K562 (cell line): Measurements from ENCODE around the gene RIIAD1. TPM values are rescaled to one million over a fixed set of nuclear protein-coding genes. Genes with fewer than 3 reads are reported as not detected.

Source experiments
- ATAC-seq: fragments of 200-7000 bp; cut with Tn5 transposase; 3 replicates; pipeline ENCODE4 v1.9.1; 2020; ENCODE audit warnings: moderate library complexity
- BruUV-seq: library from RNA; stranded (reverse); fragments of 400-500 nt; replicated peaks from 2 replicates; lab custom pipeline; 2021; lab: Mats Ljungman, UMichigan
- CTCF ChIA-PET: fragments of 300-600 bp; formaldehyde crosslinking; extraction: SDS; loops from one replicate; lab custom pipeline; 2021; ENCODE audit warnings: low intra/inter-chr PET ratio; lab: Yijun Ruan, JAX
- POLR2A ChIA-PET: fragments of 300-600, 350-650 bp; sonication (Branson Sonifier 250); formaldehyde crosslinking; extraction: SDS; loops from one replicate; lab custom pipeline; 2021; ENCODE audit warnings: antibody characterized with exemption, inconsistent platforms; lab: Yijun Ruan, JAX
- DNase-seq, 4 experiments: peaks; one replicate each; pipeline versions ENCODE4 v3.0.0 to v3.0.0-alpha.2; 2011 to 2018; ENCODE audit warnings: low spot score in 3 of 4, mixed read lengths in 3 of 4; ENCODE audit errors: extremely low read depth in 1 of 4
- FAIRE-seq: peaks from 2 replicates; lab custom pipeline; 2011; peaks lifted over from hg19 to GRCh38; lab: Jason Lieb, UNC
- H2AFZ ChIP-seq: 2 replicates; pipeline ENCODE4 v1.6.0; 2011; ENCODE audit warnings: low read depth, low read length, control low read depth, inconsistent platforms
- H3K27ac ChIP-seq: fragments of 200-600 bp; 3 replicates; pipeline ENCODE4 v1.8.0; 2011; ENCODE audit warnings: low read depth, mild to moderate bottlenecking, control low read depth, inconsistent platforms, low read length, moderate library complexity, mixed read lengths; ENCODE audit errors: extremely low read depth
- H3K27me3 ChIP-seq, 2 experiments: fragments of 300-600 bp in 1 of 2; 2 replicates in 1 of 2; 3 replicates in 1 of 2; pipeline versions ENCODE4 v1.6.0 to v1.8.0; 2011; ENCODE audit warnings: inconsistent platforms in 2 of 2, low read length in 2 of 2, mild to moderate bottlenecking in 1 of 2, mixed read lengths in 1 of 2, moderate library complexity in 1 of 2; ENCODE audit not compliant: control insufficient read depth in 2 of 2, insufficient read depth in 2 of 2
- H3K36me3 ChIP-seq: fragments of 300-600 bp; 3 replicates; pipeline ENCODE4 v1.8.0; 2011; ENCODE audit warnings: mild to moderate bottlenecking, low read length, inconsistent platforms; ENCODE audit not compliant: control insufficient read depth, insufficient read depth
- H3K4me1 ChIP-seq, 2 experiments: fragments of 200-600 bp in 1 of 2; replicated peaks in 1 of 2; 2 replicates in 1 of 2; 3 replicates in 1 of 2; pipeline versions ENCODE4 v1.5.1 to v1.8.0; 2011; ENCODE audit warnings: inconsistent platforms in 2 of 2, low read length in 2 of 2, mild to moderate bottlenecking in 1 of 2, mixed read lengths in 1 of 2, moderate library complexity in 1 of 2; ENCODE audit not compliant: control insufficient read depth in 2 of 2, insufficient read depth in 2 of 2
- H3K4me2 ChIP-seq: 2 replicates; pipeline ENCODE4 v1.6.1; 2011; ENCODE audit warnings: low read length, control low read depth, inconsistent platforms, mixed read lengths; ENCODE audit not compliant: insufficient read depth
- H3K4me3 ChIP-seq: fragments of 200-600 bp; sonication (generic), shearing (Covaris generic); 2 replicates; pipeline ENCODE4 v1.5.1; 2016; ENCODE audit warnings: control low read depth, inconsistent platforms
- H3K79me2 ChIP-seq: fragments of 200-600 bp; 3 replicates; pipeline ENCODE4 v1.8.0; 2011; ENCODE audit warnings: low read length, inconsistent platforms; ENCODE audit not compliant: control insufficient read depth, insufficient read depth
- H3K9ac ChIP-seq, 2 experiments: 2 replicates each; pipeline versions ENCODE4 v1.6.0 to v1.6.1; 2011; ENCODE audit warnings: low read depth in 2 of 2, low read length in 2 of 2, control low read depth in 1 of 2, inconsistent platforms in 1 of 2, mild to moderate bottlenecking in 1 of 2, mixed read lengths in 1 of 2; ENCODE audit not compliant: insufficient read depth in 1 of 2
- H3K9me1 ChIP-seq: one replicate; pipeline ENCODE4 v1.6.0; 2011; ENCODE audit warnings: inconsistent platforms, mild to moderate bottlenecking, low read length, moderate library complexity; ENCODE audit not compliant: control insufficient read depth, insufficient read depth
- H3K9me3 ChIP-seq: replicated peaks from 2 replicates; pipeline ENCODE4 v1.5.1; 2011; ENCODE audit warnings: low read depth, low read length, inconsistent platforms; ENCODE audit not compliant: control insufficient read depth, insufficient read depth
- H4K20me1 ChIP-seq: replicated peaks from 2 replicates; pipeline ENCODE4 v1.6.1; 2011; ENCODE audit warnings: low read length, inconsistent platforms, mixed read lengths; ENCODE audit not compliant: control insufficient read depth, insufficient read depth
- ARNT ChIP-seq, 2 experiments: fragments of 450-650 bp; IDR thresholded peaks; 2 replicates each; pipeline ENCODE4 v1.6.1; 2016; ENCODE audit warnings: mild to moderate bottlenecking in 1 of 2
- BCLAF1 ChIP-seq, 2 experiments: fragments of 450-650 bp in 1 of 2; IDR thresholded peaks; 2 replicates each; pipeline ENCODE4 v1.6.1; 2011 to 2017; ENCODE audit warnings: low read depth in 2 of 2, antibody characterized with exemption in 1 of 2, borderline replicate concordance in 1 of 2, low read length in 1 of 2, mild to moderate bottlenecking in 1 of 2, mixed read lengths in 1 of 2; ENCODE audit not compliant: control insufficient read depth in 1 of 2
- BCOR ChIP-seq: fragments of 450-650 bp; IDR thresholded peaks from 2 replicates; pipeline ENCODE4 v1.6.1; 2016
- CBX5 ChIP-seq: IDR thresholded peaks from 2 replicates; pipeline ENCODE4 v1.6.1; 2014; ENCODE audit warnings: low read depth, borderline replicate concordance
- E2F5 ChIP-seq: sonication (generic); formaldehyde crosslinking; IDR thresholded peaks from 2 replicates; pipeline ENCODE4 v1.8.0; 2022; ENCODE audit warnings: mild to moderate bottlenecking, missing genetic modification reagents
- ETV5 ChIP-seq: sonication (generic); formaldehyde crosslinking; IDR thresholded peaks from 2 replicates; pipeline ENCODE4 v1.4.0; 2020; ENCODE audit warnings: low read depth, mild to moderate bottlenecking, missing genetic modification reagents
- GABPB1 ChIP-seq: sonication (generic); formaldehyde crosslinking; IDR thresholded peaks from 2 replicates; pipeline ENCODE4 v1.8.0; 2022; ENCODE audit warnings: mild to moderate bottlenecking, missing genetic modification reagents
- IRF9 ChIP-seq: fragments of 450-650 bp; IDR thresholded peaks from 2 replicates; pipeline ENCODE4 v1.6.1; 2016; ENCODE audit warnings: missing biosample characterization, missing genetic modification characterization
- SMAD3 ChIP-seq: fragments of 450-650 bp; formaldehyde crosslinking; conservative IDR thresholded peaks from 2 replicates; pipeline ENCODE4 v1.4.0; 2020; ENCODE audit warnings: mild to moderate bottlenecking
- SMAD4 ChIP-seq: fragments of 250-450 bp; sonication (Bioruptor Pico); conservative IDR thresholded peaks from 2 replicates; pipeline ENCODE4 v1.8.0; 2021; ENCODE audit warnings: inconsistent platforms, mild to moderate bottlenecking, moderate library complexity
- TFAP4 ChIP-seq: sonication (generic); formaldehyde crosslinking; IDR thresholded peaks from 2 replicates; pipeline ENCODE4 v1.8.0; 2022; ENCODE audit warnings: missing genetic modification reagents, mild to moderate bottlenecking, moderate library complexity, borderline replicate concordance
- UBTF ChIP-seq, 2 experiments: IDR thresholded peaks; 2 replicates each; pipeline ENCODE4 v1.6.1; 2012; ENCODE audit warnings: improper control_type of control experiment in 2 of 2, low read depth in 2 of 2, low read length in 2 of 2, borderline replicate concordance in 1 of 2
- ZC3H8 ChIP-seq: fragments of 450-650 bp; IDR thresholded peaks from 2 replicates; pipeline ENCODE4 v1.6.1; 2017
- WGBS: fragments of 100-300 bp; shearing (Covaris generic); methylation state at CpG from one replicate; pipeline ENCODE4 v1.1.6; 2016; ENCODE audit warnings: low coverage, mixed read lengths; ENCODE audit not compliant: insufficient coverage; ENCODE audit errors: missing lambda C conversion rate; 5-methylcytosine and 5-hydroxymethylcytosine counted together
- in situ Hi-C: fragments of 300-500 bp; cut with MboI; formaldehyde crosslinking; loops from 4 replicates; pipeline ENCODE4 v1.15.0; 2018; ENCODE audit warnings: inconsistent platforms, mixed read lengths
- intact Hi-C: fragments of 100-400 bp; cut with micrococcal nuclease; formaldehyde crosslinking; loops from 2 replicates; pipeline ENCODE4 v1.14.2; 2022
- polyA plus RNA-seq, 8 experiments: library from polyadenylated mRNA; depleted of rRNA in 4 of 8; stranded (reverse) in 5 of 8; unstranded in 3 of 8; fragments of >200 nt; fragmentation: Nextera tagmentation in 2 of 8; fragmentation: Illumina TruSeq in 1 of 8; extraction: Ambion mirVana in 2 of 8; extraction: Trizol in 1 of 8; gene quantifications; 2 replicates each; pipeline versions ENCODE4 v1.2.1 to v1.2.3, GENCODE V29; 2011 to 2014; ENCODE audit warnings: inconsistent platforms in 1 of 8, missing spikeins in 1 of 8
- total RNA-seq, 7 experiments: library from RNA; depleted of rRNA in 6 of 7; stranded (reverse); fragments of >200 nt in 6 of 7; fragmentation: Illumina TruSeq in 2 of 7; extraction: Trizol in 2 of 7; gene quantifications; 2 replicates each; pipeline versions ENCODE4 v1.2.1 to v1.2.3, GENCODE V29; 2011 to 2021; ENCODE audit warnings: low replicate concordance in 1 of 7

The RIIAD1 gene
- total and polyA plus RNA-seq, 9 of the 15 experiments (the other 6 are each of a cell fraction or from before 2014, with no cell fraction given), result not detected

- no peak for TF ChIP-seq ETV5 (CRISPR knock-in tag)
These were observed 9.4 kb upstream of the RIIAD1 start (continued) for GRCh38 chr1:151711951-151712350.

GRCh38 chr1:151713044-151713443 lies 8.3 kb upstream of the RIIAD1 start:
- CTCF ChIA-PET, result no interaction called here
- no peak overlapping the region for H3K4me2 ChIP-seq
- TF ChIP-seq E2F5 (no peak), CBX5 (no peak), UBTF (IDR thresholded peaks at IDR 0.05; ENCODE audit: borderline replicate concordance in 1 of 2, low read depth in 2 of 2, low read length in 2 of 2) (no peak), ZC3H8 (no peak), TFAP4 (CRISPR knock-in tag) (no peak), SMAD3 (CRISPR knock-in tag) (no peak), GABPB1 (CRISPR knock-in tag) (no peak), IRF9 (no peak), SMAD4 (CRISPR knock-in tag) (no peak), ARNT (IDR thresholded peaks at IDR 0.05) (no peak), BCOR (no peak), BCLAF1 (IDR thresholded peaks at IDR 0.05; ENCODE audit: borderline replicate concordance in 1 of 2, control insufficient read depth in 1 of 2, low read depth in 2 of 2, low read length in 1 of 2) (no peak)

More at GRCh38 chr1:151713044-151713443, 8.3 kb upstream of the RIIAD1 start:
- H3K9me1 ChIP-seq, result no peaks in the 10 kb centered on the region
- H3K4me1 ChIP-seq, result peaks cover 13 to 17% of the 10 kb centered on the region in 2 experiments; a peak in 4 of 5 replicates
- no peaks in the 10 kb centered on the region for H3K9me3 ChIP-seq
- ATAC-seq, result no peak
- peaks cover 30% of the 10 kb centered on the region for H4K20me1 ChIP-seq
- no peaks in the 10 kb centered on the region for H3K79me2 ChIP-seq
- in situ Hi-C loops, result no loop called here
- DNase-seq, result no peak
- no peaks in the 10 kb centered on the region for H3K36me3 ChIP-seq
- H2AFZ ChIP-seq, result no peak overlapping the region
- no peak overlapping the region for H3K9ac ChIP-seq
- intact Hi-C loops, result no loop called here
- H3K27me3 ChIP-seq, result peaks cover 3 to 56% of the 10 kb centered on the region in 2 experiments; a peak in 2 of 5 replicates
- no peak overlapping the region for H3K4me3 ChIP-seq
- FAIRE-seq, result no peak
- POLR2A ChIA-PET, result no interaction called here
- BruUV-seq, result no TSS peak
- H3K27ac ChIP-seq, result no peak overlapping the region
- 0% methylated on average over 1 of the region's 2 CpGs for WGBS
